DOHH2 (cell line): ENCODE results near the gene IL12RB2.

Source experiments
- EZH2phosphoT487 ChIP-seq: fragments of 200-600 bp; sonication (generic); IDR thresholded peaks from 2 replicates; pipeline ENCODE4 v1.6.1; 2017; ENCODE audit warnings: borderline replicate concordance, mild to moderate bottlenecking, antibody characterized with exemption, low read length, moderate library complexity, mixed read lengths
- TF ChIP-seq, protein P1 (sequence below): fragments of 200-600 bp; sonication (generic); IDR thresholded peaks from one replicate; pipeline ENCODE4 v1.5.1; 2014; ENCODE audit warnings: antibody characterized with exemption, mild to moderate bottlenecking, low read depth, low read length; ENCODE audit not compliant: poor library complexity, severe bottlenecking

DNA sequence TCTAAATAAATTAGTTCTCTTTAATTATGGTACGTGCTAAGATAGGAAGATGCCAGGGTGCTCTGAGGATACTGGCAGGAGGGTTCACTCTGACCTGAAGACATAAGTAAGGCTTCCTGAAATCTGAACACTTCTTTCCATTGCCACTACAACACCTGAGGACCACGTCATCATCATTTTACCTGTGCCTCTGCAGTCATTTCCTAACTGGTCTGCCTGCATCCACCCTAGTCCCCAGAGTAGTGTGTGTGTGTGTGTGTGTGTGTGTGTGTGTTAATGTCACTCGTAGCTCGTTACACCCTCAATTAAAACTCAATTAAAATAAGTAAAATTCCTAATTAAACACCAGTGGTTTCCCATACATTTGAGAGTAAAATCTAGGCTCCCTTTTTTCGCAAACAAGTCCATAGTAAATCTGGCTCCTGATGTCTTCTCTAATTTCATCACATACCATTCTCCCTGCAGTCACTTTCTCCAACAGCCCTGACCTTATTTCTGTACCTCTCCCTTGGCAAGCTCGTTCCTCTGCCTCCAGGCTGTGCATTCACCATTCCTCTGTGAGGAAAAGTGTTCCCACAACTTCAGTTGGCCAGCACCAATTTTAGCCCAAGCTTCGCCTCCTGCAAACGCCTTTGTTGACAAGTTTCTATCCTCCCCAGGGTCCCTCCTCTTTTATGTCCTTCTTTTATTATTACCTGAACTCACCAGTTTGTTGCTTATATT is 8.7 kb downstream of the IL12RB2 start:
- TF ChIP-seq, protein P1, sequence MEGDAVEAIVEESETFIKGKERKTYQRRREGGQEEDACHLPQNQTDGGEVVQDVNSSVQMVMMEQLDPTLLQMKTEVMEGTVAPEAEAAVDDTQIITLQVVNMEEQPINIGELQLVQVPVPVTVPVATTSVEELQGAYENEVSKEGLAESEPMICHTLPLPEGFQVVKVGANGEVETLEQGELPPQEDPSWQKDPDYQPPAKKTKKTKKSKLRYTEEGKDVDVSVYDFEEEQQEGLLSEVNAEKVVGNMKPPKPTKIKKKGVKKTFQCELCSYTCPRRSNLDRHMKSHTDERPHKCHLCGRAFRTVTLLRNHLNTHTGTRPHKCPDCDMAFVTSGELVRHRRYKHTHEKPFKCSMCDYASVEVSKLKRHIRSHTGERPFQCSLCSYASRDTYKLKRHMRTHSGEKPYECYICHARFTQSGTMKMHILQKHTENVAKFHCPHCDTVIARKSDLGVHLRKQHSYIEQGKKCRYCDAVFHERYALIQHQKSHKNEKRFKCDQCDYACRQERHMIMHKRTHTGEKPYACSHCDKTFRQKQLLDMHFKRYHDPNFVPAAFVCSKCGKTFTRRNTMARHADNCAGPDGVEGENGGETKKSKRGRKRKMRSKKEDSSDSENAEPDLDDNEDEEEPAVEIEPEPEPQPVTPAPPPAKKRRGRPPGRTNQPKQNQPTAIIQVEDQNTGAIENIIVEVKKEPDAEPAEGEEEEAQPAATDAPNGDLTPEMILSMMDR = no peak
- TF ChIP-seq EZH2phosphoT487 = no peak
